ENCODE measurements around the gene SDC4. TPM values are rescaled to one million over a fixed set of nuclear protein-coding genes. Genes with fewer than 3 reads are reported as not detected.
A peak's percentile ranks its signal among the peaks of the same experiment; 100 is the strongest.

Gene SDC4
- total RNA-seq, 4 donors from 2014 or later = 41.2 to 72.5 (median 63.4) TPM

GRCh38 chr20:45329497-45330319 lies 18.5 kb downstream of the SDC4 start:
- no peak for DNase-seq (ENCODE audit: low spot score in 2 of 2)
- Histone ChIP-seq H3K4me1 (peaks cover 0 to under 1% (median 0%) of the 10 kb centered on the region in 4 donors), H3K27me3 (no peaks in the 10 kb centered on the region), H3K9me3 (no peaks in the 10 kb centered on the region), H3K36me3 (peaks cover 0 to 83% (median 9%) of the 10 kb centered on the region in 3 donors), H3K4me3 (no peak overlapping the region), H3K27ac (no peak overlapping the region)
- TF ChIP-seq EP300 (IDR thresholded peaks at IDR 0.05) = no peak
- TF ChIP-seq POLR2A (IDR thresholded peaks at IDR 0.05) = no peak
- TF ChIP-seq CTCF (IDR thresholded peaks at IDR 0.05) = no peak
- 86 to 90% methylated on average over 7 of the region's 7 CpGs for WGBS, 2 donors

GRCh38 chr20:45328451-45328850 lies 19.8 kb downstream of the SDC4 start:
- no peak overlapping the region for H3K4me3 ChIP-seq
- TF ChIP-seq CTCF (IDR thresholded peaks at IDR 0.05) (no peak), POLR2A (IDR thresholded peaks at IDR 0.05) (no peak), EP300 (IDR thresholded peaks at IDR 0.05) (no peak)
- H3K9me3 ChIP-seq = no peaks in the 10 kb centered on the region
- peaks cover 0 to 83% (median 9%) of the 10 kb centered on the region in 3 donors for H3K36me3 ChIP-seq
- DNase-seq (ENCODE audit: low spot score in 2 of 2) = no peak
- 94 to 95% methylated on average over 4 of the region's 4 CpGs for WGBS, 2 donors
- H3K4me1 ChIP-seq = no peaks in the 10 kb centered on the region
- H3K27me3 ChIP-seq = no peaks in the 10 kb centered on the region
- no peak overlapping the region for H3K27ac ChIP-seq

GRCh38 chr20:45325371-45325770 lies 22.9 kb downstream of the SDC4 start:
- no peaks in the 10 kb centered on the region for H3K9me3 ChIP-seq
- peaks cover 0 to 55% (median 9%) of the 10 kb centered on the region in 3 donors for H3K36me3 ChIP-seq
- WGBS, 2 donors = 47 to 60% methylated on average over 5 to 6 of the region's 6 CpGs
- H3K27ac ChIP-seq = no peak overlapping the region
- H3K27me3 ChIP-seq = no peaks in the 10 kb centered on the region
- TF ChIP-seq POLR2A (IDR thresholded peaks at IDR 0.05) (no peak), CTCF (IDR thresholded peaks at IDR 0.05) (no peak), EP300 (IDR thresholded peaks at IDR 0.05) (no peak)
- H3K4me3 ChIP-seq = no peak overlapping the region
- H3K4me1 ChIP-seq = peaks cover 0 to 2% (median 0%) of the 10 kb centered on the region in 4 donors
- DNase-seq (ENCODE audit: low spot score in 2 of 2) = no peak

- TF ChIP-seq CTCF (IDR thresholded peaks at IDR 0.05) (no peak), POLR2A (IDR thresholded peaks at IDR 0.05) (no peak), EP300 (IDR thresholded peaks at IDR 0.05) (no peak)
- no peak overlapping the region for H3K4me3 ChIP-seq
- H3K4me1 ChIP-seq = peaks cover 0 to 9% (median 2%) of the 10 kb centered on the region in 4 donors
- no peak for DNase-seq (ENCODE audit: low spot score in 2 of 2)
- H3K27ac ChIP-seq = peak overlapping the region in 2 of 4 donors; percentile 23 to 35
- no peaks in the 10 kb centered on the region for H3K27me3 ChIP-seq
- peaks cover 0 to 38% (median 2%) of the 10 kb centered on the region in 3 donors for H3K36me3 ChIP-seq
- H3K9me3 ChIP-seq = no peaks in the 10 kb centered on the region
These were observed 24.5 kb downstream of the SDC4 start for GRCh38 chr20:45323731-45324130.

GRCh38 chr20:45322952-45323383 lies 25.3 kb downstream of the SDC4 start:
- H3K27me3 ChIP-seq = no peaks in the 10 kb centered on the region
- 43 to 58% methylated on average over 6 to 7 of the region's 7 CpGs for WGBS, 2 donors
- TF ChIP-seq POLR2A (IDR thresholded peaks at IDR 0.05) (no peak), EP300 (IDR thresholded peaks at IDR 0.05) (peak; percentile 33 to 53), CTCF (IDR thresholded peaks at IDR 0.05) (peak; percentile 25 to 66 (median 34))
- no peaks in the 10 kb centered on the region for H3K9me3 ChIP-seq
- peak overlapping the region in 2 of 4 donors; percentile 13 to 23 for H3K27ac ChIP-seq
- H3K4me1 ChIP-seq = peaks cover 0 to 9% (median 2%) of the 10 kb centered on the region in 4 donors
- peaks cover 0 to 31% (median 0%) of the 10 kb centered on the region in 3 donors for H3K36me3 ChIP-seq
- DNase-seq (ENCODE audit: low spot score in 2 of 2) = peak in 1 of 2 donors; percentile 53
- no peak overlapping the region for H3K4me3 ChIP-seq
